Astrocyte (in vitro differentiated cells and primary cell): Measurements from ENCODE around the gene OVOL2.

Experiments used
- CTCF ChIP-seq: IDR thresholded peaks from 2 replicates; pipeline ENCODE4 v1.5.1; 2011; ENCODE audit warnings: low read depth, mild to moderate bottlenecking, inconsistent platforms, low read length, moderate library complexity; ENCODE audit not compliant: insufficient read depth
- EZH2 ChIP-seq: IDR thresholded peaks from 2 replicates; pipeline ENCODE4 v1.6.1; 2012; ENCODE audit warnings: mild to moderate bottlenecking, low read length, inconsistent platforms; ENCODE audit not compliant: insufficient read depth

DNA sequence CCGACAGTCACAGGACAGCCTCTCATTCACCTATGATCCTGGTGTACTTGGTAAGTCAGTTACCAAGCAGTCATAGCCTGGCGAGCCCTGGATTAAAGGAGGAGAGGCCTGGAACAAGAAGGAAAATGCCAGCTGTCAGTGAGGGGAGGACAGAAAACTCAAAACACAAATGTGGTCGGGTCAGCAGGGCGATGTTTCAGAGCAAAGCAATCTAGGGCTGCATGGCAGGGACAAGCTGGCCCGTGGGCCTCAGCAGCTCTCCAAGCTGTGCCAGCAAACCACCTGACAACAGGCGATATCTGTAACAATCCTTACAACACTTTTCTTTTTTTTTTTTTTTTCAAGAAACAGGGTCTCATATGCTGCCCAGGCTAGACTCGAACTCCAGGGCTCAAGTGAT lies 48.6 kb downstream of the OVOL2 start:
- no peak for TF ChIP-seq CTCF
- TF ChIP-seq EZH2: no peak
